K562 (cell line): ENCODE results near the gene NUAK1. TPM values are rescaled to one million over a fixed set of nuclear protein-coding genes. Genes with fewer than 3 reads are reported as not detected.

ENCODE experiments used
- ATAC-seq: fragments of 200-7000 bp; cut with Tn5 transposase; 3 replicates; pipeline ENCODE4 v1.9.1; 2020; ENCODE audit warnings: moderate library complexity
- BruUV-seq: library from RNA; stranded (reverse); fragments of 400-500 nt; replicated peaks from 2 replicates; lab custom pipeline; 2021; lab: Mats Ljungman, UMichigan
- CTCF ChIA-PET: fragments of 300-600 bp; formaldehyde crosslinking; extraction: SDS; loops from one replicate; lab custom pipeline; 2021; ENCODE audit warnings: low intra/inter-chr PET ratio; lab: Yijun Ruan, JAX
- POLR2A ChIA-PET: fragments of 300-600, 350-650 bp; sonication (Branson Sonifier 250); formaldehyde crosslinking; extraction: SDS; loops from one replicate; lab custom pipeline; 2021; ENCODE audit warnings: antibody characterized with exemption, inconsistent platforms; lab: Yijun Ruan, JAX
- DNase-seq, 4 experiments: peaks; one replicate each; pipeline versions ENCODE4 v3.0.0 to v3.0.0-alpha.2; 2011 to 2018; ENCODE audit warnings: low spot score in 3 of 4, mixed read lengths in 3 of 4; ENCODE audit errors: extremely low read depth in 1 of 4
- FAIRE-seq: peaks from 2 replicates; lab custom pipeline; 2011; peaks lifted over from hg19 to GRCh38; lab: Jason Lieb, UNC
- H2AFZ ChIP-seq: 2 replicates; pipeline ENCODE4 v1.6.0; 2011; ENCODE audit warnings: low read depth, low read length, control low read depth, inconsistent platforms
- H3K27ac ChIP-seq: fragments of 200-600 bp; 3 replicates; pipeline ENCODE4 v1.8.0; 2011; ENCODE audit warnings: low read depth, mild to moderate bottlenecking, control low read depth, inconsistent platforms, low read length, moderate library complexity, mixed read lengths; ENCODE audit errors: extremely low read depth
- H3K27me3 ChIP-seq, 2 experiments: fragments of 300-600 bp in 1 of 2; 2 replicates in 1 of 2; 3 replicates in 1 of 2; pipeline versions ENCODE4 v1.6.0 to v1.8.0; 2011; ENCODE audit warnings: inconsistent platforms in 2 of 2, low read length in 2 of 2, mild to moderate bottlenecking in 1 of 2, mixed read lengths in 1 of 2, moderate library complexity in 1 of 2; ENCODE audit not compliant: control insufficient read depth in 2 of 2, insufficient read depth in 2 of 2
- H3K36me3 ChIP-seq: fragments of 300-600 bp; 3 replicates; pipeline ENCODE4 v1.8.0; 2011; ENCODE audit warnings: mild to moderate bottlenecking, low read length, inconsistent platforms; ENCODE audit not compliant: control insufficient read depth, insufficient read depth
- H3K4me1 ChIP-seq, 2 experiments: fragments of 200-600 bp in 1 of 2; replicated peaks in 1 of 2; 2 replicates in 1 of 2; 3 replicates in 1 of 2; pipeline versions ENCODE4 v1.5.1 to v1.8.0; 2011; ENCODE audit warnings: inconsistent platforms in 2 of 2, low read length in 2 of 2, mild to moderate bottlenecking in 1 of 2, mixed read lengths in 1 of 2, moderate library complexity in 1 of 2; ENCODE audit not compliant: control insufficient read depth in 2 of 2, insufficient read depth in 2 of 2
- H3K4me2 ChIP-seq: 2 replicates; pipeline ENCODE4 v1.6.1; 2011; ENCODE audit warnings: low read length, control low read depth, inconsistent platforms, mixed read lengths; ENCODE audit not compliant: insufficient read depth
- H3K4me3 ChIP-seq: fragments of 200-600 bp; sonication (generic), shearing (Covaris generic); 2 replicates; pipeline ENCODE4 v1.5.1; 2016; ENCODE audit warnings: control low read depth, inconsistent platforms
- H3K79me2 ChIP-seq: fragments of 200-600 bp; 3 replicates; pipeline ENCODE4 v1.8.0; 2011; ENCODE audit warnings: low read length, inconsistent platforms; ENCODE audit not compliant: control insufficient read depth, insufficient read depth
- H3K9ac ChIP-seq, 2 experiments: 2 replicates each; pipeline versions ENCODE4 v1.6.0 to v1.6.1; 2011; ENCODE audit warnings: low read depth in 2 of 2, low read length in 2 of 2, control low read depth in 1 of 2, inconsistent platforms in 1 of 2, mild to moderate bottlenecking in 1 of 2, mixed read lengths in 1 of 2; ENCODE audit not compliant: insufficient read depth in 1 of 2
- H3K9me1 ChIP-seq: one replicate; pipeline ENCODE4 v1.6.0; 2011; ENCODE audit warnings: inconsistent platforms, mild to moderate bottlenecking, low read length, moderate library complexity; ENCODE audit not compliant: control insufficient read depth, insufficient read depth
- H3K9me3 ChIP-seq: replicated peaks from 2 replicates; pipeline ENCODE4 v1.5.1; 2011; ENCODE audit warnings: low read depth, low read length, inconsistent platforms; ENCODE audit not compliant: control insufficient read depth, insufficient read depth
- H4K20me1 ChIP-seq: replicated peaks from 2 replicates; pipeline ENCODE4 v1.6.1; 2011; ENCODE audit warnings: low read length, inconsistent platforms, mixed read lengths; ENCODE audit not compliant: control insufficient read depth, insufficient read depth
- ATF1 ChIP-seq, 2 experiments: fragments of 450-650 bp in 1 of 2; IDR thresholded peaks; 2 replicates each; pipeline ENCODE4 v1.6.1; 2016; ENCODE audit warnings: missing compliant biosample characterization in 1 of 2, missing genetic modification characterization in 1 of 2
- ATF3 ChIP-seq, 2 experiments: fragments of 450-650 bp in 1 of 2; sonication (generic) in 1 of 2; formaldehyde crosslinking in 1 of 2; IDR thresholded peaks in 1 of 2; conservative IDR thresholded peaks in 1 of 2; 2 replicates each; pipeline versions ENCODE4 v1.6.1 to v1.8.1; 2016 to 2023; ENCODE audit warnings: mild to moderate bottlenecking in 2 of 2, moderate library complexity in 2 of 2, inconsistent platforms in 1 of 2, missing genetic modification reagents in 1 of 2
- GTF2E2 ChIP-seq: fragments of 200-800 bp; sonication (Bioruptor generic); IDR thresholded peaks from 2 replicates; pipeline ENCODE4 v1.6.1; 2016; ENCODE audit warnings: missing genetic modification characterization, missing compliant biosample characterization
- MEF2A ChIP-seq: IDR thresholded peaks from 2 replicates; pipeline ENCODE4 v1.6.1; 2011; ENCODE audit warnings: low read depth, mild to moderate bottlenecking, low read length, moderate library complexity; ENCODE audit not compliant: control insufficient read depth
- RBM17 ChIP-seq: fragments of 200-400 bp; formaldehyde crosslinking; IDR thresholded peaks from 2 replicates; pipeline ENCODE4 v1.6.1; 2017; ENCODE audit warnings: low read depth, mild to moderate bottlenecking, low read length, borderline replicate concordance
- SFPQ ChIP-seq: fragments of 200-400 bp; formaldehyde crosslinking; IDR thresholded peaks from 2 replicates; pipeline ENCODE4 v1.6.1; 2017; ENCODE audit warnings: mild to moderate bottlenecking, low read depth, low read length, moderate library complexity
- TCFL5 ChIP-seq: fragments of 250-450 bp; sonication (Bioruptor Pico); conservative IDR thresholded peaks from 2 replicates; pipeline ENCODE4 v1.6.1; 2021; ENCODE audit warnings: mild to moderate bottlenecking, moderate library complexity, matching md5 sums
- U2AF2 ChIP-seq: fragments of 200-400 bp; formaldehyde crosslinking; optimal IDR thresholded peaks from 2 replicates; pipeline ENCODE3; 2017; ENCODE audit warnings: low read depth, mild to moderate bottlenecking, low read length
- ZC3H11A ChIP-seq: IDR thresholded peaks from 2 replicates; pipeline ENCODE4 v1.6.1; 2012; ENCODE audit warnings: low read depth, low read length, improper control_type of control experiment
- ZNF253 ChIP-seq: fragments of 250-450 bp; sonication (Bioruptor Pico); conservative IDR thresholded peaks from 2 replicates; pipeline ENCODE4 v1.6.1; 2021; ENCODE audit warnings: mild to moderate bottlenecking
- ZNF511 ChIP-seq: sonication (generic); formaldehyde crosslinking; IDR thresholded peaks from 2 replicates; pipeline ENCODE4 v1.8.0; 2022; ENCODE audit warnings: mild to moderate bottlenecking, missing genetic modification reagents
- ZNF707 ChIP-seq: fragments of 250-450 bp; sonication (Bioruptor Pico); conservative IDR thresholded peaks from 2 replicates; pipeline ENCODE4 v1.8.0; 2022; ENCODE audit warnings: inconsistent platforms, mild to moderate bottlenecking, moderate library complexity
- WGBS: fragments of 100-300 bp; shearing (Covaris generic); methylation state at CpG from one replicate; pipeline ENCODE4 v1.1.6; 2016; ENCODE audit warnings: low coverage, mixed read lengths; ENCODE audit not compliant: insufficient coverage; ENCODE audit errors: missing lambda C conversion rate; 5-methylcytosine and 5-hydroxymethylcytosine counted together
- in situ Hi-C: fragments of 300-500 bp; cut with MboI; formaldehyde crosslinking; loops from 4 replicates; pipeline ENCODE4 v1.15.0; 2018; ENCODE audit warnings: inconsistent platforms, mixed read lengths
- intact Hi-C: fragments of 100-400 bp; cut with micrococcal nuclease; formaldehyde crosslinking; loops from 2 replicates; pipeline ENCODE4 v1.14.2; 2022
- polyA plus RNA-seq, 8 experiments: library from polyadenylated mRNA; depleted of rRNA in 4 of 8; stranded (reverse) in 5 of 8; unstranded in 3 of 8; fragments of >200 nt; fragmentation: Nextera tagmentation in 2 of 8; fragmentation: Illumina TruSeq in 1 of 8; extraction: Ambion mirVana in 2 of 8; extraction: Trizol in 1 of 8; gene quantifications; 2 replicates each; pipeline versions ENCODE4 v1.2.1 to v1.2.3, GENCODE V29; 2011 to 2014; ENCODE audit warnings: inconsistent platforms in 1 of 8, missing spikeins in 1 of 8
- total RNA-seq, 7 experiments: library from RNA; depleted of rRNA in 6 of 7; stranded (reverse); fragments of >200 nt in 6 of 7; fragmentation: Illumina TruSeq in 2 of 7; extraction: Trizol in 2 of 7; gene quantifications; 2 replicates each; pipeline versions ENCODE4 v1.2.1 to v1.2.3, GENCODE V29; 2011 to 2021; ENCODE audit warnings: low replicate concordance in 1 of 7
- TF ChIP-seq, protein P1 (sequence below): conservative IDR thresholded peaks from 2 replicates; pipeline ENCODE4 v1.6.1; 2011; ENCODE audit warnings: low read depth, mild to moderate bottlenecking, low read length; ENCODE audit not compliant: control insufficient read depth

NUAK1 gene
- total and polyA plus RNA-seq, 9 of the 15 experiments (the other 6 are each of a cell fraction or from before 2014, with no cell fraction given): 0.02 TPM; not detected in 8

DNA sequence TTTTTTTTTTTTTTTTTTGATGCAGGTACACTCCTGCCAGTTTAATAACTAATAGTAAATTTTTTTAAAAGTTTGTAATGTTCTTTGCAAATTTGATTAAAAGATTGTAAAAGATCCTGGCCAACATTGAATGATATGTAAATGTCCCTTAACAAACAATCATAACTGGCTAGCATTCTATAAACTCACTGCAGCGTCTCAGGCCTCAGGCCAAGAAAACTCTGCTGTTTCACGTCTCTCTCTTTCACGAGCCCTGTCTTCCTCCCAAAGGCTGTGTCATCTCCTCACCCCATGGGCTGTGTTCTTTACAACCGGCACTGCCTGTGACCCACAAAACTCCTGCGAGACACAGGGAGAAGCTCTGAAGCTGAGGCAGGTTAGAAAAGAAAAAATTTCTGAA lies 103.3 kb downstream of the NUAK1 start:
- peaks cover 0 to 2% of the 10 kb centered on the region in 2 experiments; a peak in 2 of 5 replicates for H3K4me1 ChIP-seq
- DNase-seq (no peak), FAIRE-seq (no peak)
- intact Hi-C loops: no loop called here
- no peak overlapping the region for H3K4me2 ChIP-seq
- no peak overlapping the region for H2AFZ ChIP-seq
- H3K27ac ChIP-seq: no peak overlapping the region
- no peaks in the 10 kb centered on the region for H3K9me1 ChIP-seq
- no peaks in the 10 kb centered on the region for H3K36me3 ChIP-seq
- TF ChIP-seq ATF1 (CRISPR knock-in tag; IDR thresholded peaks at IDR 0.05) (no peak), ATF1 (tag; IDR thresholded peaks at IDR 0.05) (no peak), ZNF253 (no peak), MEF2A (no peak), SFPQ (no peak), ZNF511 (CRISPR knock-in tag) (no peak), TCFL5 (no peak), RBM17 (no peak), GTF2E2 (tag) (no peak), ZNF707 (CRISPR knock-in tag) (no peak), ATF3 (IDR thresholded peaks at IDR 0.05) (no peak), ATF3 (CRISPR knock-in tag; conservative IDR thresholded peaks at IDR 0.05) (no peak), U2AF2 (no peak), ZC3H11A (no peak)
- TF ChIP-seq, protein P1, sequence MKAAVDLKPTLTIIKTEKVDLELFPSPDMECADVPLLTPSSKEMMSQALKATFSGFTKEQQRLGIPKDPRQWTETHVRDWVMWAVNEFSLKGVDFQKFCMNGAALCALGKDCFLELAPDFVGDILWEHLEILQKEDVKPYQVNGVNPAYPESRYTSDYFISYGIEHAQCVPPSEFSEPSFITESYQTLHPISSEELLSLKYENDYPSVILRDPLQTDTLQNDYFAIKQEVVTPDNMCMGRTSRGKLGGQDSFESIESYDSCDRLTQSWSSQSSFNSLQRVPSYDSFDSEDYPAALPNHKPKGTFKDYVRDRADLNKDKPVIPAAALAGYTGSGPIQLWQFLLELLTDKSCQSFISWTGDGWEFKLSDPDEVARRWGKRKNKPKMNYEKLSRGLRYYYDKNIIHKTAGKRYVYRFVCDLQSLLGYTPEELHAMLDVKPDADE: no peak
- TF ChIP-seq, all 486 proteins: peak for 0
- ChIA-PET POLR2A (no interaction called here), CTCF (no interaction called here)
- Histone ChIP-seq H3K9me3 (no peaks in the 10 kb centered on the region), H3K4me3 (no peak overlapping the region), H3K9ac (no peak overlapping the region), H3K79me2 (no peaks in the 10 kb centered on the region), H3K27me3 (peaks cover 0 to 7% of the 10 kb centered on the region in 2 experiments; a peak in 2 of 5 replicates), H4K20me1 (no peaks in the 10 kb centered on the region)
- in situ Hi-C loops: no loop called here
- WGBS: 6% methylated on average over 5 of the region's 5 CpGs
- BruUV-seq: no TSS peak
- no peak for ATAC-seq
